CMK (cell line): Measurements from ENCODE around the gene MIEF2.
"Not testable (repeated sequence)": the region's sequence is repeated elsewhere in the genome, so short reads cannot be mapped to it uniquely, and the experiment has no call there.

Source experiments
- DNase-seq: peaks from one replicate; pipeline ENCODE4 v3.0.0-alpha.2; 2010; ENCODE audit warnings: low read depth

MIEF2 gene, protein sequence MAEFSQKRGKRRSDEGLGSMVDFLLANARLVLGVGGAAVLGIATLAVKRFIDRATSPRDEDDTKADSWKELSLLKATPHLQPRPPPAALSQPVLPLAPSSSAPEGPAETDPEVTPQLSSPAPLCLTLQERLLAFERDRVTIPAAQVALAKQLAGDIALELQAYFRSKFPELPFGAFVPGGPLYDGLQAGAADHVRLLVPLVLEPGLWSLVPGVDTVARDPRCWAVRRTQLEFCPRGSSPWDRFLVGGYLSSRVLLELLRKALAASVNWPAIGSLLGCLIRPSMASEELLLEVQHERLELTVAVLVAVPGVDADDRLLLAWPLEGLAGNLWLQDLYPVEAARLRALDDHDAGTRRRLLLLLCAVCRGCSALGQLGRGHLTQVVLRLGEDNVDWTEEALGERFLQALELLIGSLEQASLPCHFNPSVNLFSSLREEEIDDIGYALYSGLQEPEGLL

DNA sequence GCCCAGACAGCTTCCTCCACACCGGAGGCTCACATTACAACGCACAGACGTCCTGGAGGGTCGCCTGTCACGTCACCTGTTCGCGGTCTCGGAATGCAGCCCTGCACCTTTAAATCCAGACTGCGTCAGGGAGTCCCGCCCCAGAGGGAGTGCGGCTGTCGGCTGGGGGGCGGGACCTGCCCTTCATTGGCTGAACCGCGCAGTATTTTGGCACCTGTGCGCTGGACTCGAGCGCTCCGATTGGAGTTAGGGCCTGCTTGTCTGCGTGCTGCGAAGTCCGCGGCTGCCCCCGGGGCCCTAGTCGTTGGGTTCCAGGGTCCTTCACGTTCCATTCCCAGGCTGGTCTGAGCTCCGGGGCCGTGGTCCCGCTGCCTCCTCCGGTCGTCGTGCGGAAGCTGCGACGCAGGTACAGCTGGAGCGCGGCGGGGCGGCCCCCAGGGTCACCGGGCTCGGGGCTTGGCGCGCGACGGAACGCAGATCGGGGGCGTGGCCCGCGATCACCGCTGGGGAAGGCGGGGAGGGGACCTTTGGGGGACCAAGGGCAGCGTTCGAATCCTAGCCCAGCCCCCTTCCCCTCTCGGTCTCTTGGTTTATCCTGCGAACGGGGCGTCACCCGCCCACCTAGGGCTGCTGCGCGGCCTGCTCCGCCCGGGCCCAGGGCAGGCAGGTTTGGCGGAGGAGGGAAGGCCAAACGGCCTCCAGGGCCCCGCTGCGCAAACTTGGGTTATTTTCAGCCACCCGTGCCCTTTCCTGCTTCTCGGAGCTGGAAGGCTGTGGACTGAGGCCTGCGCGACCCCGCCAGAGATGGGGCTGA lies at the start of gene MIEF2:
Gene MIEF2, plus strand, starts transcription at position 331 of the 814 bp plus-strand sequence. CDS start 2,059 bp downstream, outside the sequence.
- peak; percentile 67 for DNase-seq

GRCh38 chr17:18213666-18214270 lies 46.7 kb upstream of the MIEF2 start:
- no peak for DNase-seq

GRCh38 chr17:18216906-18217305 lies 43.6 kb upstream of the MIEF2 start:
- not testable (repeated sequence) for DNase-seq

DNA sequence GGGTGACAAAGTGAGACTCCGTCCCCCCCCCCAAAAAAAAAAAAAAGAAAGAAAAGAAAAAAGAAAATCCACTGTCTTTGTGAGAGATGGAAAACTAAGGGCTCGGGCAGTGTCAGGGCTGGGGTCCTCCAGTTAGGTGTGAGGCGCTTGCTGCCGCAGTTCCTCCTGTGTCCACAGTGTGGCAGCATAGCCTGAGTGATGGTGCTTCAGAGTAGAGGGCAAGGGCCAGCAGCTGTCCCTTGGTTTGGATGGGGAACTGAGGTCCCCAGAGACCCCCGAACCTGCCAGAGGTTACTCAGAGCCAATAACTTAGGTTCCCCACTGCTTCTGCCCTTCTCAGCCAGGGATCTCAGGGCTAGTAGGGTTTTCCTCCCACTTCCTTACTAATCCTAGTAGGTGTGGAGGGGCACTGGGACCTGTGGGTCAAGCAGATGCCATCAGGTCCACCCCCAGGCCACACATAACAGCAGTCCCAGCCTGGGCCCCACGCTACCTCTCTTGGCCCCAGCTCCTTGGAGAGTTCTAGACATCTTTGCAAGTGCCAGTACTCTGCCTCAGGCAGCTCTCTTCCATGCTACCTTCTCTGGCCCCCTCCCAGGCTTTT lies 42.9 kb upstream of the MIEF2 start:
- DNase-seq = peak; percentile 49

- DNase-seq = no peak
These were observed 41.6 kb upstream of the MIEF2 start for GRCh38 chr17:18218756-18219415.

DNA sequence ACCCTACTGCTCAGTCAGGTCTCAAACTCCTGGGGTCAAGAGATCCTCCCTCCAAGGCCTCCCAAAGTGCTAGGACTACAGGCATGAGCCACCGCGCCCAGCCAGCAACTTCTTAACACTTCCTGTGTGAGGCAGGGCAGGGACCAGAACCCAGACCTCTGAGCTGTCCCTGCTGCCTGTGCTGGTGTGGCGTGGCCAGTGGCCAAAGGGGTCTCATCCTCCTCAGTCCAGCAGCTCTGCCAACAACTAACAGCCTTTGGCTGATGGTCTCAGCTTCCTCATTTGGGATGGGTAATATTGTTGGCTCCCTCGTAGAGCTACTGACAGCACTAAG lies 36.4 kb upstream of the MIEF2 start:
- DNase-seq = no peak

DNA sequence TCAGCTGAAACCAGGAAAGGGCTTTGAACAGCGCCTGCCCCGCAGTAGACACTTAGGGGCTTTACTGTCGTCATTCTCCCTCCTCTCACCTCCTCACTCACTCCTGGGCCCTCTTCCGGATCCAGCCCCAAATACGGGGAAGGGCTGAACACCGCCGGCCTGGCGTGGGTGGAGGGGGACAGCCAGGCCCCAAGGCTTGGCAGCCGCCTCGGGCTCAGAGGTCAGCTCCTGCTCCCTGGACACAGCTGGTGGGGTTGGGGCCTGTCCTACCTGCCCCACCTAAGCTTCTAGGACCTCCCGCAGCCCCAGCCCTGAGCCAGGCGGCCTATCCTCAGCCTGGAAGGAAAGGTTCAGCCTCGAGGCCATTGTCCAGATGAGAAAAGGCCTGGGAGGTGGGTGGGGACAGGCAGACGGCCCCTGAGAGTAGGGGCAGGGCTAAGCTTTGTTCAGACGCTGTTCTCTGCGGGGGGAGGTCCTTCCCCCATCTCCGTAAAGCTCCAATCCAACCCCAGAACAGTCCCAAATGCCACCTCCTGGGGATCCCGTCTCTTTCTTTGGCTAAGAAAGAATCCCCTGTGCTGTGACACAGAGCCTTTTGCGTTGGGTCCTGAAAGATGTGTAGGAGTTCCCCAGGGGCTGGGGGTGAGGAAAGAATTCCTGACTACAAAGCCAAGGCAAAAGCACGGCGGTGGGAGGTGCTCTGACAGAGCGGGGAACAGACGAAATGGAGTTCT lies 35.9 kb upstream of the MIEF2 start:
- no peak for DNase-seq

DNA sequence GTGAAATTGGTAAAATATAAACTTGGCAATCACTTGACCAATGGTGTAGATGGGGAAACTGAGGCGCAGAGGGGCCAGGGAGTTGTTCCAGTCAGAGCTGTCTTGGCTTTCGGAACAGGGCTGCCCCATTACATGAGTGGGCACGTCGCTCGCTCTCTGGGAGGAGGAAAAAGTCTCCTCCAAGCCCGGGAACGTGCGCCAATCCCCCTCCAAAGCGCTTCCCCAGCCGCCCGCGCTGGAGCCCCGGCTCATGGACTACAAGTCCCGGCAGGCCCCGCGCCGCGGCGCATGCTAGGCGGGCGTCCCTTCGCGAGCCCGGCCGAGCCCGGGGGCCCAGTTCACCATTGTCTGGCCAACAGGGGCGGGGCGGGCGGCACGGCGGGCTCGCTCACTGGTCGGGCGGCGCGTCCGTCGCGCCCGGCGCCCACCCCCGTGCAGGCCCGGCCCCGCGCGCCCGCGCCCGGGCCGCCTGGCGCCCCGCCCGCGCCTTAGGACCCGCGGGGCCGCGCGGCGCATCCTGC lies 35.3 kb upstream of the MIEF2 start, which contains the start of gene LLGL1:
Gene LLGL1, plus strand, starts transcription at position 515 of the 521 bp plus-strand sequence. CDS start 48 bp downstream, outside the sequence.
- DNase-seq = peak; percentile 85

DNA sequence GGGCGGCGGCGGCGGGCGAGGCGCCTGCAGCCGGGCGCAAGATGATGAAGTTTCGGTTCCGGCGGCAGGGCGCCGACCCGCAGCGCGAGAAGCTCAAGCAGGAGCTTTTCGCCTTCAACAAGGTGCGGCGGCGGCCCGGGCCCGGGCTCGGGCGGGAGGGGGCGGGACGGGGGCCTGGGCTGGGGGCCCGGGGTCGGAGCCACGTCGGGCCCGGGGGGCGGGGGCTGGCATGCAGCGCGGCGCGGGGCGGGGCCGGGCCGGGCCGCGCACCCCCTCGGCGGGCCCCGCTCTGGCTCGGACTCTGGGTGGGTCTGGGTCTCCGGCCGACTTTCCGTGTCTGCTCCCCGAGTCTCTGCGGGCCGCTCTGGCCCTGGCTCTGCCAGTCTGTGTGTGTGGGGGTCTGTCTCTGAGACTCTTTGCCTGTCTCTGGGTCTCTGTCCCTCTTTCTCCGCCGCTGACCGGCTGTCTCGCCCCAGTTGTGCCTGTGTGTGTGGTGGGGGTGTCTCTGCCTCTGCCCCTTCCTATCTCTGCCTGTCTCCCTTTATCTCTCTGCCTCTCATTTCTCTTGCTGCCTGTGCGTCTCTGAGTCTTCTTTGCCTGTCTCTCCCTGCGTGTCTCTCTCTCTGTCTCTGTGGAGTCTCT lies 34.7 kb upstream of the MIEF2 start:
- DNase-seq = no peak

DNA sequence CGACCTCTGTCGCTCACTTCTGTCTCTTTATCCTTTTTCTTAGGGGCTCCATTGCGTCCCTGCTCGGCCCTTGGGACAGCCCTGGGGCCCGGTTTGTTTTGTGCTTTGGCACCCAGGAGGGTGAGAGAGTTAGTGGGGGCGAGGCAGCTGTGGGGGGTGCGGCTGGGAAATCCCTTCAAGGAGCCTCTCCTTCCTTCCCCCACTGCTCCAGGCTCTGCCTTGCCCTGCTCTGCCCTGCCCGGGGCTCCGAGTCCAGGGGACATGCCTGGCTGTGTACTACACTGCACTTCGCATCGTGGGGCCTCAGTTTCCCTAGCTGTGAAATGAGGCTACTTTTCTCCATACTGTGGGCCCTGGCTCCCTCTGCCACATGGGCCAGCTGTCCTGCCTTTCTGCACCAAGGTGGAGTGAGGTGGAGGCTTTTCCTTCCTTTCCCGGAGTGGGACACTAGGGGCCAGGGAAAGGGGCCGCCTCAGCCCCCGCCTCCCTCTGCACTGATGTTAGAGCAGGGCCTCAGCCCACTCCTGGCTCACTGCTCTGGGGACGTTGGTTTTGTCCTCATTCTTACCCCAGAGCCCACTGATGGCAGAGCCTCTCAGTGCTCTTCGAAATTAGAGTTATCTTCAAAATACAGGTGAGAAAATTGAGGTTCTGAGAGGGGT lies 34.0 kb upstream of the MIEF2 start:
- DNase-seq = no peak

- no peak for DNase-seq
These were observed 32.8 kb upstream of the MIEF2 start for GRCh38 chr17:18227635-18228034.

DNA sequence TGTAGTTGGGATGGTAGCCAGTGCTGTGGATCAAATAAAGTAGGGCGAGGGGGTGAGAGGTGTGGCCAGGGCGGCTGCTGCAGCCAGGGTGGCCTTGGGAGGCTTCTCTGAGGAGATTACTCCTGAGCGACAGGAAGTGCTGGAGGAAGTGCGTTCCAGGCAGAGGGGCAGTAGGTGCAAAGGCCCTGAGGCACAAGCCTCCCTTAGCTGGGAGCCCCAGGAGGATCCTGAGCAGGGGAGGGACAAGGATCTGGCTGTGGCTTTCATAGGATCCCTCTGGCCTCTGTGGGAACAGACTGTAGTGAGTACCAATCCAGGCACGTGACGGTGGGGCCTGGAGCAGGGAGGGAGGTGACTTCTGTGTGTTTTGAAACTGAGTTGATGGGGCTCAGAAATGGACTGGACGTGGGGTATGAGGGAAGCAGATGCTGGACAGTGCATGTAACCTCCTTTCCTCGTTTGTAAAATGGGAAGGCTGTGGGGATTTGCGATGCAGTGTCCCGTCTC lies 32.2 kb upstream of the MIEF2 start:
- DNase-seq = no peak

- no peak for DNase-seq
These were observed 31.2 kb upstream of the MIEF2 start for GRCh38 chr17:18229254-18229653.

- DNase-seq = no peak
These were observed 30.7 kb upstream of the MIEF2 start for GRCh38 chr17:18229771-18230170.

DNA sequence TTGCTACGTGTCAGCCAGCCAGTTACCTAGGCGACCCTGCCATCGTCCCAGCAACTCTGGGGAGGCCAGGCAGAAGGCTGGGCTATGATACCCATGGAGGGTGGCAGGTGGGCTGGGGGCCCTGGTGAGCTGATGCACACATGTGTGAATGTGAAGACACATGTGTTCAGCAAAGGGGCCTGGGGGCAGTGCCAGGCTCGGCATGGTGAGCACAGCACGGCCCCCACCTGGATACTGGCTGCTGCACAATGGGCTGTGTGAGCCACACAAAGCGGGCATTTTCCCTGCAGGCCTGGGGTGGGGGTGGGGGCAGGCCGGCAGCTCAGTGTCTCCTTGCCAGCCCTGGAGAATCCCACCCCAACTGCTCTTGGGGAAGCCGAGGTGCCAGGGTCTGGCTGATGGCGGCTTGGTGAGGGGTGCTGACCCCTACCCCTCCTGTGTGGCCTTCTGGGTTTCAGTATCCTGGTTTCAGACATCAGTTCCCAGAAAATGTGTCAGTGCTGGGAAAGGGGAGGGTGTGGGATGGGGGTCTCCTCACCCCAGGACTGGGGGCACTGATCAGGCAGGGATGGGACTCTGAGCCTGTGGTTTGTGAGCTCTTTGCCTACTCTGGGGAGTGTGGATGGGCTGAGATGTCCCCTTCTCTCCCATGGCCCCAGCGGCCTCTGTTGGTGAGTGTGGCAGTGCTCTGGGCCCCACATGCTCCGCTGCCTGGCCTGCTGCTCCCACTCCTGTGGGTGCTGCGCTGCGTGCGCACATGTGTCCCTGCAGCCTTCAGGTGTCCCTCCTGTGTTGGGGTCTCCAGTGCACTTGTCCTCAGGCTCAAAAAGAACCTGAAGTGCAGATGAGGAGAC lies 29.9 kb upstream of the MIEF2 start:
- no peak for DNase-seq

- DNase-seq = no peak
These were observed 29.3 kb upstream of the MIEF2 start for GRCh38 chr17:18231164-18231563.

GRCh38 chr17:18233803-18234518 lies 26.5 kb upstream of the MIEF2 start:
- no peak for DNase-seq

GRCh38 chr17:18234853-18235380 lies 25.5 kb upstream of the MIEF2 start:
- DNase-seq = no peak
